ENCODE results near the gene SLC43A2.

The SLC43A2 gene

GRCh38 chr17:1621273-1621954, 7.2 kb downstream of the SLC43A2 start:
- DNase-seq = no peak

- no peak for DNase-seq
Observed at GRCh38 chr17:1620486-1620885, 8.1 kb downstream of the SLC43A2 start.

GRCh38 chr17:1617620-1618174, 10.9 kb downstream of the SLC43A2 start:
- no peak for DNase-seq

- DNase-seq = no peak
Observed at GRCh38 chr17:1616101-1616500, 12.5 kb downstream of the SLC43A2 start.

GRCh38 chr17:1612400-1612799, 16.2 kb downstream of the SLC43A2 start:
- DNase-seq = no peak

- no peak for DNase-seq
Observed at GRCh38 chr17:1611715-1612114, 16.9 kb downstream of the SLC43A2 start.

GRCh38 chr17:1608676-1609075, 20.0 kb downstream of the SLC43A2 start:
- DNase-seq = no peak

- no peak for DNase-seq
Observed at GRCh38 chr17:1607971-1608320, 20.7 kb downstream of the SLC43A2 start.

GRCh38 chr17:1606352-1606985, 22.2 kb downstream of the SLC43A2 start:
- peak; percentile 28 for DNase-seq

GRCh38 chr17:1605681-1606351, 22.8 kb downstream of the SLC43A2 start:
- DNase-seq = no peak

GRCh38 chr17:1604831-1605528, 23.7 kb downstream of the SLC43A2 start:
- DNase-seq = no peak

GRCh38 chr17:1601571-1601970, 27.1 kb downstream of the SLC43A2 start:
- DNase-seq = no peak

GRCh38 chr17:1598399-1599095, 30.1 kb downstream of the SLC43A2 start:
- no peak for DNase-seq

- DNase-seq = no peak
Observed at GRCh38 chr17:1597861-1598342, 30.7 kb downstream of the SLC43A2 start.

GRCh38 chr17:1593630-1593931, 35.1 kb downstream of the SLC43A2 start:
- DNase-seq = no peak

- DNase-seq = no peak
Observed at GRCh38 chr17:1592751-1593629, 35.6 kb downstream of the SLC43A2 start.

GRCh38 chr17:1591474-1592090, 37.1 kb downstream of the SLC43A2 start:
- no peak for DNase-seq

- DNase-seq = no peak
Observed at GRCh38 chr17:1590747-1591473, 37.7 kb downstream of the SLC43A2 start.

GRCh38 chr17:1590029-1590746, 38.4 kb downstream of the SLC43A2 start:
- no peak for DNase-seq

Measured in stimulated activated CD4-positive, alpha-beta T cell treated with anti-CD3 and anti-CD28 coated beads, Interleukin-4, amount 100 ng/mL, for 1 hour (primary cell).